NT2/D1 (cell line): ENCODE measurements around the gene HDAC8.

Experiments
- SUZ12 ChIP-seq: IDR thresholded peaks from 2 replicates; pipeline ENCODE4 v1.6.1; 2011; ENCODE audit not compliant: insufficient read length, insufficient read depth; ENCODE audit errors: extremely low read depth
- ZNF274 ChIP-seq: IDR thresholded peaks from 2 replicates; pipeline ENCODE4 v1.6.1; 2011; ENCODE audit warnings: mild to moderate bottlenecking, low read depth, low read length

- TF ChIP-seq SUZ12 (no peak), ZNF274 (no peak)
These were observed 256.1 kb downstream of the HDAC8 start for GRCh38 chrX:72316408-72317110.
